ENCODE data around the gene ANAPC4.

ANAPC4 gene

DNA sequence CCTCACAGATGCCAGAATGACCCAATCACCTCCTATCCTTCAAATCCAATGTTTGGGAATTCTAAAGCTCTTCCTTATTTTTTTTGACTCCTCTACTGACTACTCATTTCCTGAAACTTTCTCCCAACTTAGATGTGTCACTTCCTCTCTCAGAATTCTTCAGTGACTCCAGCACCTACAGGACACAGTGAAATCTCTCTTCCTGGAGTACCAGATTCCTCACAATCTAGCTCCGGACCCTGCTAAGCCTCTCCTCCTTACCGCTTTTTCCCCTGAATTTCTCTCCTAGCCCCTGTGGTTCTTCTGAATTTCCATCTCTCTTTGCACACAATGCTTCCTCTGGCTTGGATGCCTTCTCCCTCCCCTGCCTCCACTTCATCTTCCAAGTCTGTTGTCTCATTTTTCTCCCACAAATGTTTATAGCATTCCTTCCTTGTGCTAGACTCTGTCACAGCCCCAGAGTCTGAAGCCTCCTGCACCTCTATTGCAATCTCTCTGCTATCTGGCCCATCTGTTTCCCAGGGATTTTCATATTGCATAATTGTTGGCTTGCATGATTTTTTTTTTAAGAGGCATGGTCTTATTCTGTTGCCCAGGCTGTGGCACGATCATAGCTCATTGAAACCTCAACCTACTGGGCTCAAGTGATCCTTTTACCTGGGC, 80.1 kb downstream of the ANAPC4 start:
- no peak overlapping the region for H3K27ac ChIP-seq
- no peak overlapping the region for H3K4me3 ChIP-seq

DNA sequence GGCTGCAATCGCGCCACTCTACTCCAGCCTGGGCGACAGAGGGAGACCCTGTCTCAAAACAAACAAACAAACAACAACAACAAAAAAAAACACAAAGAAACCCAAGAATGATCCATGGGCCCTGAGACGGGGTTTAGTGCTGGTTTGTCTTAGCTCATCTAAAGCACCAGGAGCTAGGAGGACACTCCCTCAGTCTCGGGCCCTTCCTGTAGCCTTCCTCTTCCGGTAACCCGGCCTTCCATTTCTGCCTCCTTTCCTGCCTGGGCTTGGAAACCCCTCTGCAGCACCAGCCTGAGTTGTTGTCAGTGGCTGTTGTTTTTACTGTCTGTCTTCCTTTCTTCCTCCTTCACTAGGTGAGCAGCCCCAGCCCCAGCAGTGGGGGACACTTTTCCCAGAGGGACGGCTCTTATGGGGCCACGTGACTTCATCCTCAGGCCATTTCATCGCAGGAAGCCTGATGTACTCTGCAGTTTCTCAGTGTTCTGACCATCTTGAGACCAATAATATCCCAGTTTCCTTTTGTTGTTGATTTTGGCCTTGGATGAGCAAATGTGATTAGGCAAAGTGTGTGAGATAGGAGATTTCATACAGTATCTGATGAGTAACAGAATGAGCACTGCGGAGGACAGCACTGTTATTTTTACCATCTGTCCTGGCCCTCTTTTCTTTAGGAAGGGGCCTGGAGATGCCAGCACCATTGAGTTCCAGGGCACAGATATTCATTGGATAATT, 90.1 kb downstream of the ANAPC4 start:
- no peak overlapping the region for H3K27ac ChIP-seq
- H3K4me3 ChIP-seq: no peak overlapping the region

DNA sequence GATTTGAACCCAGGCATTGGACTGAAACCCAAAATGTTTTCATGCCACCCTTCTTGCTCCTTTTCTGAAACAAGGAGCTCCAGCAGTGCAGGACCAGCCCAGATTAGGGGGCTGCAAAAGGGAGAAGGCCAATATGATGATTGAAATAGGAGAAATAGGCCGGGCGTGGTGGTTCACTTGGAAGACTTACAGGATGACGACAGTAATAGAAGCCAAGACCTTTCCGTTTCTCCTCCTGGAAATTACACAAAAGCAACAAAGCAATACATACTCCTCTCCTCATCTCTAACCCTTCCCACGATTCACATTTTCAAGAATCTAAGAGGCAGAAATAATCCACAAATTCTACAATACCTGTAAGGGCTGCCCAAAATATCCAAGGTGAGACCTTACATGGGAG, 90.8 kb downstream of the ANAPC4 start:
- no peak overlapping the region for H3K4me3 ChIP-seq
- no peak overlapping the region for H3K27ac ChIP-seq
